IMR-90 (cell line): Measurements from ENCODE around the gene NPEPPS. TPM values are rescaled to one million over a fixed set of nuclear protein-coding genes. Genes with fewer than 3 reads are reported as not detected.
A peak's percentile ranks its signal among the peaks of the same experiment; 100 is the strongest.

Experiments used
- ATAC-seq: fragments of 200-7000 bp; cut with Tn5 transposase; 2 replicates; pipeline ENCODE4 v1.9.1; 2020; ENCODE audit warnings: low read depth, mild to moderate bottlenecking, moderate library complexity
- BruUV-seq: library from RNA; stranded (reverse); fragments of 400-500 nt; replicated peaks from 2 replicates; lab custom pipeline; 2021; lab: Mats Ljungman, UMichigan
- CTCF ChIA-PET: fragments of 300-600 bp; formaldehyde crosslinking; extraction: SDS; loops from one replicate; lab custom pipeline; 2021; ENCODE audit warnings: antibody characterized with exemption; lab: Yijun Ruan, JAX
- POLR2A ChIA-PET: fragments of 300-600 bp; sonication (Branson Sonifier 250); formaldehyde crosslinking; loops from one replicate; lab custom pipeline; 2022; ENCODE audit warnings: antibody characterized with exemption; ENCODE audit not compliant: unreplicated experiment; lab: Charles Lee
- DNase-seq: peaks from one replicate; pipeline ENCODE4 v3.0.0; 2013
- H2AFZ ChIP-seq: replicated peaks from 2 replicates; pipeline ENCODE3; 2013; ENCODE audit warnings: low read length, mild to moderate bottlenecking; ENCODE audit not compliant: poor library complexity
- H2AK5ac ChIP-seq: 2 replicates; pipeline ENCODE4 v1.6.1; 2013; ENCODE audit warnings: low read depth, low read length, inconsistent platforms
- H2AK9ac ChIP-seq: replicated peaks from 2 replicates; pipeline ENCODE3; 2013; ENCODE audit warnings: mild to moderate bottlenecking, low read depth, low read length, moderate library complexity; ENCODE audit not compliant: poor library complexity
- H2BK120ac ChIP-seq: 2 replicates; pipeline ENCODE4 v1.6.1; 2013; ENCODE audit warnings: low read depth, low read length, inconsistent platforms
- H2BK15ac ChIP-seq: 3 replicates; pipeline ENCODE4 v1.6.1; 2013; ENCODE audit warnings: low read depth, low read length, inconsistent platforms
- H2BK20ac ChIP-seq: 2 replicates; pipeline ENCODE4 v1.6.1; 2013; ENCODE audit warnings: low read depth, mild to moderate bottlenecking, inconsistent platforms, low read length, moderate library complexity
- H2BK5ac ChIP-seq: 2 replicates; pipeline ENCODE4 v1.6.1; 2013; ENCODE audit warnings: mild to moderate bottlenecking, low read depth, low read length, inconsistent platforms; ENCODE audit not compliant: poor library complexity, severe bottlenecking
- H3K14ac ChIP-seq: replicated peaks from 2 replicates; pipeline ENCODE4 v1.6.1; 2013; ENCODE audit warnings: low read depth, low read length, inconsistent platforms
- H3K18ac ChIP-seq: 2 replicates; pipeline ENCODE4 v1.6.1; 2013; ENCODE audit warnings: low read depth, low read length, control low read depth
- H3K23ac ChIP-seq: 2 replicates; pipeline ENCODE4 v1.6.1; 2013; ENCODE audit warnings: low read depth, low read length, inconsistent platforms
- H3K27ac ChIP-seq: 2 replicates; pipeline ENCODE4 v1.5.1; 2013; ENCODE audit warnings: mild to moderate bottlenecking, control low read depth, low read length; ENCODE audit not compliant: insufficient read depth
- H3K27me3 ChIP-seq: 2 replicates; pipeline ENCODE4 v1.6.1; 2013; ENCODE audit warnings: low read length; ENCODE audit not compliant: control insufficient read depth, insufficient read depth
- H3K36me3 ChIP-seq: 2 replicates; pipeline ENCODE4 v1.6.1; 2013; ENCODE audit warnings: low read length, mixed read lengths; ENCODE audit not compliant: control insufficient read depth, insufficient read depth
- H3K4ac ChIP-seq: 2 replicates; pipeline ENCODE4 v1.6.1; 2013; ENCODE audit warnings: low read depth, low read length, inconsistent platforms
- H3K4me1 ChIP-seq: 2 replicates; pipeline ENCODE4 v1.6.1; 2013; ENCODE audit warnings: low read length, mixed read lengths; ENCODE audit not compliant: control insufficient read depth, insufficient read depth
- H3K4me2 ChIP-seq: 2 replicates; pipeline ENCODE4 v1.6.1; 2013; ENCODE audit warnings: low read depth, mild to moderate bottlenecking, control low read depth, low read length, moderate library complexity
- H3K4me3 ChIP-seq: 2 replicates; pipeline ENCODE4 v1.5.1; 2013; ENCODE audit warnings: low read depth, mild to moderate bottlenecking, control low read depth, low read length, moderate library complexity; ENCODE audit not compliant: insufficient read depth
- H3K56ac ChIP-seq: 2 replicates; pipeline ENCODE4 v1.6.1; 2013; ENCODE audit warnings: low read length, inconsistent platforms; ENCODE audit not compliant: insufficient read depth; ENCODE audit errors: extremely low read depth
- H3K79me1 ChIP-seq, 2 experiments: 2 replicates each; pipeline ENCODE4 v1.6.1; 2013; ENCODE audit warnings: low read length in 2 of 2, inconsistent platforms in 1 of 2, low read depth in 1 of 2
- H3K9ac ChIP-seq: 2 replicates; pipeline ENCODE4 v1.6.1; 2013; ENCODE audit warnings: low read depth, low read length, control low read depth
- H3K9me1 ChIP-seq: 2 replicates; pipeline ENCODE4 v1.6.1; 2013; ENCODE audit warnings: low read length, inconsistent platforms; ENCODE audit not compliant: insufficient read depth
- H3K9me3 ChIP-seq: 2 replicates; pipeline ENCODE4 v1.6.1; 2013; ENCODE audit warnings: low read length; ENCODE audit not compliant: control insufficient read depth, insufficient read depth
- H4K20me1 ChIP-seq: 2 replicates; pipeline ENCODE4 v1.6.1; 2013; ENCODE audit warnings: low read length, inconsistent platforms; ENCODE audit not compliant: insufficient read depth
- H4K5ac ChIP-seq: 2 replicates; pipeline ENCODE4 v1.6.1; 2013; ENCODE audit warnings: mild to moderate bottlenecking, low read depth, low read length, control low read depth
- H4K8ac ChIP-seq, 2 experiments: 2 replicates each; pipeline ENCODE4 v1.6.1; 2013; ENCODE audit warnings: low read depth in 2 of 2, low read length in 2 of 2, control low read depth in 1 of 2, inconsistent platforms in 1 of 2
- H4K91ac ChIP-seq: 2 replicates; pipeline ENCODE4 v1.6.1; 2013; ENCODE audit warnings: low read depth, low read length, inconsistent platforms; ENCODE audit not compliant: insufficient read depth
- BHLHE40 ChIP-seq: fragments of 150-350 bp; IDR thresholded peaks from 2 replicates; pipeline ENCODE4 v1.6.1; 2016; ENCODE audit warnings: mild to moderate bottlenecking, low read depth, low read length
- FOS ChIP-seq: fragments of 150-350 bp; IDR thresholded peaks from 2 replicates; pipeline ENCODE4 v1.6.1; 2016; ENCODE audit warnings: low read depth, low read length
- POLR2A ChIP-seq: IDR thresholded peaks from 2 replicates; pipeline ENCODE4 v1.6.1; 2012; ENCODE audit warnings: mild to moderate bottlenecking, low read depth, low read length
- WGBS, 2 experiments: methylation state at CpG; one replicate each; pipeline versions ENCODE4 v1.1.5 to v1.1.7; 2013; ENCODE audit warnings: missing lambda C conversion rate in 2 of 2; ENCODE audit not compliant: insufficient read length in 1 of 2; ENCODE audit errors: extremely low coverage in 2 of 2; 5-methylcytosine and 5-hydroxymethylcytosine counted together
- dilution Hi-C: fragments of 300-500 bp; cut with HindIII; formaldehyde crosslinking; loops from one replicate; pipeline ENCODE4 v1.14.3; 2018; ENCODE audit warnings: low sequenced_read_pairs; ENCODE audit not compliant: unreplicated experiment
- in situ Hi-C: fragments of 300-500 bp; cut with MboI; formaldehyde crosslinking; loops from 3 replicates; pipeline ENCODE4 v1.14.3; 2019; ENCODE audit warnings: low sequenced_read_pairs, inconsistent platforms, mixed read lengths
- intact Hi-C: fragments of 100-400 bp; cut with micrococcal nuclease; formaldehyde crosslinking; loops from 2 replicates; pipeline ENCODE4 v1.10.0; 2022
- polyA plus RNA-seq, 3 experiments: library from polyadenylated mRNA; depleted of rRNA; stranded (reverse); fragments of >200 nt; gene quantifications; 2 replicates each; pipeline ENCODE4 v1.2.3, GENCODE V29; 2012; ENCODE audit warnings: low replicate concordance in 1 of 3
- total RNA-seq: library from RNA; depleted of rRNA; stranded (reverse); fragments of >200 nt; gene quantifications from 2 replicates; pipeline ENCODE4 v1.2.3, GENCODE V29; 2012

The NPEPPS gene
- total and polyA plus RNA-seq, 2 of the 4 experiments (the other 2 are of a cell fraction): 54.1 to 64.6 TPM

DNA sequence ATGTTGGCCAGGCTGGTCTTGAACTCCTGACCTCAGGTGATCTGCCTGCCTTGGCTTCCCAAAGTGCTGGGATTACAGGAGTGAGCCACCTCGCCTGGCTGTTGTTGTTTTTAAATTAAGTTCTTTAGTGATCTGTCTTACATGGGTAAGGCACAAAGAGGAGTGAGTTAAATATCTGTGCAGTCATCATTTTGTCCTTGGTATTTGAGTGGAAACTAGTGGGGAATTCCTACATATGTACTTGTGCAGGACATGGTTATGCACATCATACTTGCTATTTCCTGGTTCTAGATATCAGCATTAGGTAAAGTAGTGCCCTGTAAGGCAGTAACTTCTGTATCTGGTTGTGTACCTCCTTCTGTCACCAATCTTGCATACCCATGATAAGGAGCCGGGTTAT lies 122.5 kb downstream of the NPEPPS start:
- dilution Hi-C loops (no loop called here), in situ Hi-C loops (loop anchor here (10.0 kb wide), 1 partner anchor 509 kb away; no protein-coding TSS in a partner anchor), intact Hi-C loops (loop anchor here (5.0 kb wide), 1 partner anchor 144 kb away; no protein-coding TSS in a partner anchor)
- Histone ChIP-seq H3K4me3 (no peak overlapping the region), H2BK120ac (no peak overlapping the region), H2AK9ac (no peak overlapping the region), H3K27me3 (no peaks in the 10 kb centered on the region), H3K23ac (peak overlapping the region; percentile 8; the same call in 1 of the 2 replicates), H3K4me2 (no peak overlapping the region), H4K8ac (no peak overlapping the region), H4K91ac (no peak overlapping the region), H3K79me1 (peaks cover 28 to 71% of the 10 kb centered on the region in 2 experiments), H3K27ac (no peak overlapping the region), H3K4ac (no peak overlapping the region), H3K56ac (no peak overlapping the region), H3K9ac (no peak overlapping the region), H2AFZ (no peak overlapping the region), H2BK20ac (no peak overlapping the region), H2AK5ac (no peak overlapping the region), H4K5ac (no peak overlapping the region), H4K20me1 (peaks cover 63% of the 10 kb centered on the region), H3K18ac (no peak overlapping the region), H3K9me3 (no peaks in the 10 kb centered on the region), H3K4me1 (peaks cover 5% of the 10 kb centered on the region; the same call in 1 of the 2 replicates), H3K14ac (no peak overlapping the region), H2BK5ac (no peak overlapping the region), H3K36me3 (peaks cover 47% of the 10 kb centered on the region), H3K9me1 (peaks cover 14% of the 10 kb centered on the region), H2BK15ac (no peak overlapping the region)
- WGBS, 2 experiments: no CpG with 5 or more reads among the region's 2 CpGs
- ChIA-PET POLR2A (no interaction called here), CTCF (no interaction called here)
- TF ChIP-seq BHLHE40 (no peak), FOS (no peak), POLR2A (no peak)
- no peak for DNase-seq
- BruUV-seq: no TSS peak
- no peak for ATAC-seq
